HG03575 (cell line): Measurements from ENCODE around the gene TRPC4AP.

Experiments
- ATAC-seq: cut with Tn5 transposase; IDR thresholded peaks from one replicate; pipeline ENCODE4 v1.9.1; 2021; ENCODE audit not compliant: unreplicated experiment, insufficient number of reproducible peaks, low FRiP score; ENCODE audit errors: extremely low read depth

TRPC4AP gene

GRCh38 chr20:34996243-34997028, 96.2 kb downstream of the TRPC4AP start:
- ATAC-seq: no peak

- ATAC-seq: no peak
Observed at GRCh38 chr20:34995696-34996095, 96.9 kb downstream of the TRPC4AP start.

GRCh38 chr20:34995192-34995591, 97.4 kb downstream of the TRPC4AP start:
- ATAC-seq: no peak

- no peak for ATAC-seq
Observed at GRCh38 chr20:34994509-34995131, 98.0 kb downstream of the TRPC4AP start.

GRCh38 chr20:34993941-34994508, 98.6 kb downstream of the TRPC4AP start:
- no peak for ATAC-seq

GRCh38 chr20:34992751-34993417, 99.7 kb downstream of the TRPC4AP start:
- ATAC-seq: no peak

GRCh38 chr20:34990661-34991214, 101.9 kb downstream of the TRPC4AP start:
- ATAC-seq: no peak

- no peak for ATAC-seq
Observed at GRCh38 chr20:34990231-34990630, 102.4 kb downstream of the TRPC4AP start.

- ATAC-seq: no peak
Observed at GRCh38 chr20:34989670-34990069, 102.9 kb downstream of the TRPC4AP start.

- no peak for ATAC-seq
Observed at GRCh38 chr20:34989118-34989517, 103.5 kb downstream of the TRPC4AP start.

GRCh38 chr20:34988191-34988540, 104.4 kb downstream of the TRPC4AP start:
- ATAC-seq: no peak

GRCh38 chr20:34987288-34988190, 105.1 kb downstream of the TRPC4AP start:
- ATAC-seq: no peak

GRCh38 chr20:34986311-34987287, 106.0 kb downstream of the TRPC4AP start:
- no peak for ATAC-seq

- no peak for ATAC-seq
Observed at GRCh38 chr20:34985461-34986310, 106.9 kb downstream of the TRPC4AP start.

- no peak for ATAC-seq
Observed at GRCh38 chr20:34984756-34985261, 107.8 kb downstream of the TRPC4AP start.

GRCh38 chr20:34983995-34984735, 108.4 kb downstream of the TRPC4AP start:
- ATAC-seq: no peak
